HepG2 (cell line): ENCODE data around the gene NWD2. TPM values are rescaled to one million over a fixed set of nuclear protein-coding genes. Genes with fewer than 3 reads are reported as not detected.
A peak's percentile ranks its signal among the peaks of the same experiment; 100 is the strongest.

Experiments
- CTCF ChIP-seq: sonication (generic); formaldehyde crosslinking; IDR thresholded peaks from 2 replicates; pipeline ENCODE4 v1.5.0; 2020; ENCODE audit warnings: mild to moderate bottlenecking, missing genetic modification reagents, moderate library complexity
- DZIP1 ChIP-seq: sonication (generic); formaldehyde crosslinking; IDR thresholded peaks from 2 replicates; pipeline ENCODE4 v1.5.0; 2020; ENCODE audit warnings: mild to moderate bottlenecking, missing genetic modification reagents
- FOXP4 ChIP-seq: sonication (generic); formaldehyde crosslinking; IDR thresholded peaks from 2 replicates; pipeline ENCODE4 v1.4.0; 2020; ENCODE audit warnings: missing genetic modification reagents
- NCOA2 ChIP-seq: sonication (generic); formaldehyde crosslinking; IDR thresholded peaks from 2 replicates; pipeline ENCODE4 v1.8.0; 2022; ENCODE audit warnings: inconsistent platforms
- NCOA5 ChIP-seq: sonication (generic); formaldehyde crosslinking; IDR thresholded peaks from 2 replicates; pipeline ENCODE4 v1.4.0; 2020; ENCODE audit warnings: missing genetic modification reagents
- PAXIP1 ChIP-seq: sonication (generic); formaldehyde crosslinking; conservative IDR thresholded peaks from 2 replicates; pipeline ENCODE4 v1.4.0; 2020; ENCODE audit warnings: mild to moderate bottlenecking, missing genetic modification reagents, moderate library complexity
- PCBP2 ChIP-seq: fragments of 200-400 bp; formaldehyde crosslinking; optimal IDR thresholded peaks from 2 replicates; pipeline ENCODE3; 2018; ENCODE audit warnings: low read length, low read depth; ENCODE audit not compliant: poor library complexity, severe bottlenecking
- SKIL ChIP-seq: sonication (generic); formaldehyde crosslinking; IDR thresholded peaks from 2 replicates; pipeline ENCODE4 v1.8.0; 2022; ENCODE audit warnings: missing genetic modification reagents, mild to moderate bottlenecking, moderate library complexity, borderline replicate concordance
- SOX13 ChIP-seq, 3 experiments: fragments of 450-650 bp in 1 of 3; sonication (generic) in 1 of 3; formaldehyde crosslinking in 1 of 3; IDR thresholded peaks in 2 of 3; conservative IDR thresholded peaks in 1 of 3; 2 replicates each; pipeline versions ENCODE4 v1.5.0 to v1.6.1; 2016 to 2020; ENCODE audit warnings: antibody characterized with exemption in 1 of 3, mild to moderate bottlenecking in 1 of 3, missing compliant biosample characterization in 1 of 3, missing genetic modification reagents in 1 of 3, moderate library complexity in 1 of 3
- SOX5 ChIP-seq: IDR thresholded peaks from 2 replicates; pipeline ENCODE4 v1.6.1; 2016; ENCODE audit warnings: borderline replicate concordance
- SOX6 ChIP-seq, 2 experiments: fragments of 450-650 bp in 1 of 2; sonication (generic) in 1 of 2; formaldehyde crosslinking in 1 of 2; IDR thresholded peaks; 2 replicates each; pipeline versions ENCODE4 v1.4.0 to v1.6.1; 2017 to 2020; ENCODE audit warnings: antibody characterized with exemption in 1 of 2, mild to moderate bottlenecking in 1 of 2, missing genetic modification reagents in 1 of 2
- TFDP2 ChIP-seq: sonication (generic); formaldehyde crosslinking; IDR thresholded peaks from 2 replicates; pipeline ENCODE4 v1.4.0; 2020; ENCODE audit warnings: missing genetic modification reagents
- YEATS2 ChIP-seq: sonication (generic); formaldehyde crosslinking; IDR thresholded peaks from 2 replicates; pipeline ENCODE4 v1.4.0; 2020; ENCODE audit warnings: missing genetic modification reagents, borderline replicate concordance
- polyA plus RNA-seq, 8 experiments: library from polyadenylated mRNA; depleted of rRNA in 3 of 8; stranded (reverse) in 7 of 8; unstranded in 1 of 8; fragments of >200 nt; fragmentation: Illumina TruSeq in 4 of 8; extraction: Trizol in 4 of 8; gene quantifications; 2 replicates each; pipeline versions ENCODE4 v1.2.1 to v1.2.3, GENCODE V29; 2011 to 2016; ENCODE audit warnings: low read depth in 4 of 8, missing spikeins in 1 of 8, mixed read lengths in 1 of 8; ENCODE audit not compliant: insufficient read depth in 1 of 8
- total RNA-seq, 5 experiments: library from RNA; depleted of rRNA; stranded (reverse); fragments of >200 nt; fragmentation: Illumina TruSeq; extraction: Trizol; gene quantifications; 2 replicates each; pipeline ENCODE4 v1.2.3, GENCODE V29; 2016; ENCODE audit warnings: low read depth in 1 of 5

NWD2 gene
- total and polyA plus RNA-seq, 2 of the 13 experiments (the other 11 are each of a cell fraction or from before 2014, with no cell fraction given), result not detected

GRCh38 chr4:37324546-37324945 lies 80.0 kb downstream of the NWD2 start (continued):
- TF ChIP-seq YEATS2 (CRISPR knock-in tag) (no peak), NCOA5 (CRISPR knock-in tag) (no peak), SOX5 (CRISPR knock-in tag) (peak; percentile 42; the same call in 1 of the 2 replicates), SOX6 (IDR thresholded peaks at IDR 0.05) (no peak), SOX6 (CRISPR knock-in tag; IDR thresholded peaks at IDR 0.05) (peak; percentile 83), PCBP2 (no peak), SKIL (CRISPR knock-in tag) (no peak), TFDP2 (CRISPR knock-in tag) (0 out of 2 replicates have a peak, but pooled peaks have one; percentile 34), FOXP4 (CRISPR knock-in tag) (0 out of 2 replicates have a peak, but pooled peaks have one; percentile 44), DZIP1 (CRISPR knock-in tag) (no peak), NCOA2 (peak; percentile 46), CTCF (CRISPR knock-in tag) (no peak), SOX13 (IDR thresholded peaks at IDR 0.05) (no peak), SOX13 (CRISPR knock-in tag; conservative IDR thresholded peaks at IDR 0.05 in 1 of 2, IDR thresholded peaks at IDR 0.05 in 1 of 2) (peak in 1 of 2 experiments; percentile 65; a peak in 1 of 4 replicates), PAXIP1 (CRISPR knock-in tag) (peak; percentile 78)
